HEK293T (cell line): Measurements from ENCODE around the gene NRG3.

Experiments
- CTCF ChIA-PET: fragments of 350-600 bp; formaldehyde crosslinking; extraction: SDS; loops from one replicate; lab custom pipeline; 2021; ENCODE audit warnings: antibody characterized with exemption, inconsistent platforms; lab: Yijun Ruan, JAX
- POLR2A ChIA-PET: fragments of 350-600 bp; formaldehyde crosslinking; extraction: SDS; loops from one replicate; lab custom pipeline; 2020; ENCODE audit warnings: antibody characterized with exemption, inconsistent platforms; lab: Yijun Ruan, JAX
- DNase-seq: peaks from one replicate; pipeline ENCODE4 v3.0.0; 2012; ENCODE audit warnings: mixed read lengths; ENCODE audit errors: extremely low spot score
- ARNT ChIP-seq: fragments of 450-650 bp; IDR thresholded peaks from 2 replicates; pipeline ENCODE4 v1.6.1; 2017; ENCODE audit warnings: mild to moderate bottlenecking
- BHLHE40 ChIP-seq: fragments of 450-650 bp; IDR thresholded peaks from 2 replicates; pipeline ENCODE4 v1.6.1; 2016; ENCODE audit warnings: mild to moderate bottlenecking, moderate library complexity, borderline replicate concordance
- CTBP1 ChIP-seq: fragments of 450-650 bp; IDR thresholded peaks from 2 replicates; pipeline ENCODE4 v1.6.1; 2016; ENCODE audit warnings: borderline replicate concordance
- ELF4 ChIP-seq: fragments of 450-650 bp; IDR thresholded peaks from 2 replicates; pipeline ENCODE4 v1.6.1; 2017; ENCODE audit warnings: antibody characterized with exemption
- FOXA1 ChIP-seq: fragments of 450-650 bp; IDR thresholded peaks from 2 replicates; pipeline ENCODE4 v1.6.1; 2016; ENCODE audit warnings: mild to moderate bottlenecking
- FOXK2 ChIP-seq: fragments of 450-650 bp; IDR thresholded peaks from 2 replicates; pipeline ENCODE4 v1.6.1; 2016; ENCODE audit warnings: mild to moderate bottlenecking
- FOXM1 ChIP-seq: fragments of 450-650 bp; IDR thresholded peaks from 2 replicates; pipeline ENCODE4 v1.6.1; 2017; ENCODE audit warnings: mild to moderate bottlenecking, borderline replicate concordance
- HDGF ChIP-seq: fragments of 450-650 bp; IDR thresholded peaks from 2 replicates; pipeline ENCODE4 v1.6.1; 2017; ENCODE audit warnings: antibody characterized with exemption, borderline replicate concordance
- L3MBTL2 ChIP-seq: fragments of 450-650 bp; conservative IDR thresholded peaks from 2 replicates; pipeline ENCODE4 v1.6.1; 2016; ENCODE audit warnings: mild to moderate bottlenecking
- LEF1 ChIP-seq: fragments of 450-650 bp; IDR thresholded peaks from 2 replicates; pipeline ENCODE4 v1.6.1; 2017; ENCODE audit warnings: mild to moderate bottlenecking, borderline replicate concordance
- NFRKB ChIP-seq: fragments of 450-650 bp; IDR thresholded peaks from 2 replicates; pipeline ENCODE4 v1.6.1; 2016; ENCODE audit warnings: mild to moderate bottlenecking, moderate library complexity
- SP1 ChIP-seq: fragments of 450-650 bp; IDR thresholded peaks from 2 replicates; pipeline ENCODE4 v1.6.1; 2017
- SUZ12 ChIP-seq: fragments of 450-650 bp; IDR thresholded peaks from 2 replicates; pipeline ENCODE4 v1.6.1; 2016; ENCODE audit warnings: mild to moderate bottlenecking
- TARDBP ChIP-seq: fragments of 450-650 bp; IDR thresholded peaks from 2 replicates; pipeline ENCODE4 v1.6.1; 2016
- ZNF384 ChIP-seq: fragments of 450-650 bp; IDR thresholded peaks from 2 replicates; pipeline ENCODE4 v1.6.1; 2016
- TF ChIP-seq, protein P1 (sequence below): fragments of 450-650 bp; IDR thresholded peaks from 2 replicates; pipeline ENCODE4 v1.6.1; 2016

The NRG3 gene

DNA sequence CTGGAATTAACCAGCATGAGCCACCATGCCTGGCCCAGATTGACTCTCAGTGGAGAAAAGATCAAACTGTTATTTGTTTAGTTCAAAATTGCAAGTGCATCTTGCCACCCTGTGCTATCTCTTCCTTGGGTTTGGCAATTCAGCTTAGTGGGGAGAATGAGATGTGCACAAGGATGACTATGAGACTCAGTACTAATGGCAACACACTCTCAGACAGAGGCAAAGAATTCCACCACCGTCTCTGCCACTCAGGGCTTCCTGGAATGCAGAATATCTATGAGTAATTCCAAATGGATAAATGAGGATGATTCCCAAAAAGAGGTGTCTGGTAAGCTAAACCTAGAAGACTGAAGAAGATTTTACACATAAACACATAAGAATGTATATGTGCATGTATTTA lies 525.8 kb downstream of the NRG3 start:
- POLR2A ChIA-PET = no interaction called here
- CTCF ChIA-PET = no interaction called here
- TF ChIP-seq CTBP1 (no peak), SUZ12 (no peak), ARNT (no peak), BHLHE40 (no peak), FOXK2 (no peak), FOXA1 (no peak), FOXM1 (no peak), TARDBP (no peak), HDGF (no peak), NFRKB (no peak), ZNF384 (no peak), LEF1 (no peak), ELF4 (no peak), SP1 (no peak)
- TF ChIP-seq, protein P1, sequence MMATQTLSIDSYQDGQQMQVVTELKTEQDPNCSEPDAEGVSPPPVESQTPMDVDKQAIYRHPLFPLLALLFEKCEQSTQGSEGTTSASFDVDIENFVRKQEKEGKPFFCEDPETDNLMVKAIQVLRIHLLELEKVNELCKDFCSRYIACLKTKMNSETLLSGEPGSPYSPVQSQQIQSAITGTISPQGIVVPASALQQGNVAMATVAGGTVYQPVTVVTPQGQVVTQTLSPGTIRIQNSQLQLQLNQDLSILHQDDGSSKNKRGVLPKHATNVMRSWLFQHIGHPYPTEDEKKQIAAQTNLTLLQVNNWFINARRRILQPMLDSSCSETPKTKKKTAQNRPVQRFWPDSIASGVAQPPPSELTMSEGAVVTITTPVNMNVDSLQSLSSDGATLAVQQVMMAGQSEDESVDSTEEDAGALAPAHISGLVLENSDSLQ = no peak
- no peak for DNase-seq

DNA sequence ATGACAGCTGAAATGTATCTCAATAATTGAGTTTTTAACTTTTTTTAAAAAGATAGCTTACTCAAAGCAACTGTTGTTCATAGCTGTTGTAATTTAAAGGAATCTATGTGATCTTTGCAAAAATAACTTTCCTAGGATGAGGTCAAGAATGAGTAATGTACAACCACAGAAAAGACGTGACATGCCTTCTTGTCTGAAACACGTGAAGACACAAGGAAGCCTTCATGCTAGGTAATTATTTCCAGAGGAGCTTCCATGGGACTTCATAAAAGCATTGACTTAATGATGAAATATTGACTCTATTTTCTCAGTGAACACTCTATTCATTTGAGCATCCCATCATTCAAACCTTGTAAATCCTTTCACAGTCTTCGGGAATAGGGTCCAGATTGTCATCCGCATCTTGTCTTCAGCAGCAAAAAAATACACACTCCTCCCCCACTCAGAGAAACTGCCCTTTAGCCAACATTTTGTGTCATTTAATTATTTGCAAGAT lies 528.0 kb downstream of the NRG3 start:
- TF ChIP-seq SP1 = no peak
- TF ChIP-seq FOXA1 = no peak
- no peak for TF ChIP-seq SUZ12
- no peak for TF ChIP-seq TARDBP
- no peak for TF ChIP-seq LEF1
- no peak for TF ChIP-seq L3MBTL2
- no peak for TF ChIP-seq ELF4
- TF ChIP-seq FOXK2 = no peak
- TF ChIP-seq, protein P1 = no peak
- no peak for TF ChIP-seq ZNF384
- TF ChIP-seq CTBP1 = no peak
- TF ChIP-seq BHLHE40 = no peak
- no peak for TF ChIP-seq NFRKB
- no peak for TF ChIP-seq FOXM1
- TF ChIP-seq ARNT = no peak
- no peak for TF ChIP-seq HDGF
- DNase-seq = no peak
- POLR2A ChIA-PET = no interaction called here
- CTCF ChIA-PET = no interaction called here

DNA sequence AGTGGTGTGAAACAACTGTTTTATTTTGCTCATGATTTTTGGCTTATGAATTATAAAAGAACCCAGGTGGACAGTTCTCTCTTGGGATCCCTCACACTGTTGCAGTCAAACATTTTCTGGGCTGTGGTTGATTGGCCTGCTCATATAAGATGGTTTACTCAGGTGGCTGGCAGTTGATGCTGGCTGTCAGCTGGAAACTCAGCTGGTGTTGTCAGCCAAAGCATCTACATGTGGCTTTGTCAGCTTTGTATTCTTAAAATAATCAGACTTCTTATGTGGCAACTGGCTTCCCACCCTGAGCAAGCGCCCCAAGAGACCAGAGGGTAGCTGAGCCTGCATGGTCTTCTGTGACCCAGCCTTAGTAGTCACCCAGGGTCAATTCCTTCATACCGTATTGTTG lies 534.7 kb downstream of the NRG3 start:
- no peak for TF ChIP-seq BHLHE40
- TF ChIP-seq NFRKB = no peak
- TF ChIP-seq SP1 = no peak
- ChIA-PET CTCF (no interaction called here), POLR2A (no interaction called here)
- no peak for DNase-seq

DNA sequence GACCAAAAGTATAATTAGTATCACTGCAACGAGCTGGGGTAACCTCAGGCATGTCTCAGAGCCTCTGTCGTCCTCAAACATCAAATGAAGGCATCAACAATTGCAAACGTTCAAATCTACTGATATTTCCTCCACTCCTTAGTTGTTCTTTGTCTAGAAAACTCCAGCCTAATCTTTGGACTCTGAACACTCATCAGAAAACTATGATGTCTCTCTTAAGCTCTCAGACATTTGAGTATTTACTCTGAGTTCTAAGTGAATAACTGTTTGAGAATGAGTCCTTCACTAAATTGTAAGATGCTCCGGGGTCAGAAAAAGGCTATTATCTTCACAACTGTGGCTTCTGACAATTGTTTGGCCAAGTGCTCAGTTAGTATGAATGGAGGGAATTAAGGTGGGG lies 536.4 kb downstream of the NRG3 start:
- ChIA-PET CTCF (no interaction called here), POLR2A (no interaction called here)
- TF ChIP-seq TARDBP = no peak
- no peak for TF ChIP-seq ELF4
- TF ChIP-seq FOXK2 = no peak
- TF ChIP-seq L3MBTL2 = no peak
- TF ChIP-seq ARNT = no peak
- TF ChIP-seq SP1 = no peak
- no peak for TF ChIP-seq NFRKB
- no peak for TF ChIP-seq SUZ12
- TF ChIP-seq CTBP1 = no peak
- no peak for TF ChIP-seq FOXA1
- TF ChIP-seq, protein P1 = no peak
- no peak for TF ChIP-seq HDGF
- TF ChIP-seq BHLHE40 = no peak
- no peak for TF ChIP-seq LEF1
- TF ChIP-seq FOXM1 = no peak
- TF ChIP-seq ZNF384 = no peak
- no peak for DNase-seq

DNA sequence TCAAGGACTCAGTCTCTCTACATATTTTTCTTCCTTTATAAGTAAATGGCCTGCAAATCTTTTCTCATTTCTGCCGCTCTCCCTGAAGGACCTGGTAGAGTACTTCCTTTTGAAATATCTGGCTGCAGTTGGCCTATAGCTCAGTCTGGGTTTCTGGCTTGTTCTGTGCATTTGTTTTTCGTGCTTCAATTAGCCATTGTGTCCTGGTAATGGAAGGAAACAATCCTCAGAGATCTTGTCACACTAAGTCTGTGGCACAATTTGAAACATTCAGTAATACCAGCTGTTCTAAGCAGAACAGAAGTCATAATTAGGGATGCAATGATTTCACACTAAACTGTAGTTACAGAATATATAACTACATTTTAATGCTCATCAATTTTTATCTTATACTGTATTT lies 545.0 kb downstream of the NRG3 start:
- CTCF ChIA-PET = no interaction called here
- POLR2A ChIA-PET = no interaction called here

DNA sequence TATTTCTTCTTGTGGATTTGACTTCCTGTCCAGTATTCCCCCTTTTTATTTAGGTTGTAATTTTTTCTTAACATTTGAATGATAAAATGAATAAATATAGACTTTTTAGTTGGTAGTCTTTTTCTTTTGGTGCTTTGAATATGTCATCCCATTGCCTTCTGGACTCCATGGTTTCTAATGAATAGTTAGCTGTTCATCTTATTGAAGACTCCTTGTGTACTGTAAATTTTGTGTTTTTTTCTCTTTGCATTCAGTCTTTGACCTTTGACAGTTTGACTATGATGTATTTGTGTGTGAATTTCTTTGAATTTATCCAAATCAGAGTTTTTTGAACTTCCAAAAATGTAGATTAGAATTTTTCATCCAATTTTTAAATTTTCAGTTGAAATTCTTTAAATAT lies 554.3 kb downstream of the NRG3 start:
- TF ChIP-seq, protein P1 = no peak
- TF ChIP-seq FOXK2 (no peak), ARNT (no peak), LEF1 (no peak), SP1 (no peak), HDGF (no peak), L3MBTL2 (no peak), SUZ12 (no peak), ELF4 (no peak), BHLHE40 (no peak), FOXA1 (no peak), CTBP1 (no peak), ZNF384 (no peak), NFRKB (no peak)
- no peak for DNase-seq
- POLR2A ChIA-PET = no interaction called here
- CTCF ChIA-PET = no interaction called here

More for the DNA sequence above, 545.0 kb downstream of the NRG3 start:
- TF ChIP-seq FOXM1 = no peak
- no peak for TF ChIP-seq SUZ12
- no peak for TF ChIP-seq CTBP1
- TF ChIP-seq ELF4 = no peak
- no peak for TF ChIP-seq TARDBP
- DNase-seq = no peak
